Neutrophil (primary cell): Measurements from ENCODE around the gene ECSCR.
"Not testable (repeated sequence)": the region's sequence is repeated elsewhere in the genome, so short reads cannot be mapped to it uniquely, and the experiment has no call there.

Experiments used
- H3K27ac ChIP-seq: fragments of 200-600 bp; sonication (generic); 2 replicates; pipeline ENCODE4 v1.5.1; 2016; ENCODE audit warnings: mild to moderate bottlenecking, moderate library complexity
- H3K27me3 ChIP-seq: fragments of 200-600 bp; sonication (generic); 2 replicates; pipeline ENCODE4 v1.6.0; 2016; ENCODE audit warnings: mild to moderate bottlenecking
- H3K36me3 ChIP-seq: fragments of 200-600 bp; sonication (generic); 2 replicates; pipeline ENCODE4 v1.5.1; 2017
- H3K4me1 ChIP-seq, 2 experiments: fragments of 200-600 bp in 1 of 2; sonication (generic) in 1 of 2; 1 replicate in 1 of 2; 2 replicates in 1 of 2; pipeline versions ENCODE4 v1.5.1 to v1.6.1; 2013 to 2016; ENCODE audit warnings: low read depth in 1 of 2, low read length in 1 of 2, mild to moderate bottlenecking in 1 of 2, moderate library complexity in 1 of 2; ENCODE audit not compliant: control insufficient read depth in 1 of 2, insufficient read depth in 1 of 2
- H3K4me3 ChIP-seq, 2 experiments: fragments of 200-600 bp in 1 of 2; sonication (generic) in 1 of 2; 1 replicate in 1 of 2; 2 replicates in 1 of 2; pipeline ENCODE4 v1.5.1; 2013 to 2016; ENCODE audit warnings: low read depth in 1 of 2, low read length in 1 of 2, mild to moderate bottlenecking in 1 of 2, moderate library complexity in 1 of 2
- H3K9me3 ChIP-seq: fragments of 200-600 bp; sonication (generic); 2 replicates; pipeline ENCODE4 v1.5.1; 2016
- CTCF ChIP-seq: fragments of 200-600 bp; sonication (generic); IDR thresholded peaks from 2 replicates; pipeline ENCODE4 v1.5.1; 2016; ENCODE audit warnings: antibody characterized with exemption

ECSCR gene

GRCh38 chr5:139410993-139411828, 51.3 kb downstream of the ECSCR start:
- H3K27ac ChIP-seq: no peak overlapping the region
- no peaks in the 10 kb centered on the region for H3K36me3 ChIP-seq
- no peak for TF ChIP-seq CTCF
- H3K27me3 ChIP-seq: no peaks in the 10 kb centered on the region
- no peak overlapping the region for H3K4me3 ChIP-seq
- H3K4me1 ChIP-seq: no peaks in the 10 kb centered on the region
- no peaks in the 10 kb centered on the region for H3K9me3 ChIP-seq

- Histone ChIP-seq H3K27me3 (no peaks in the 10 kb centered on the region), H3K4me1 (no peaks in the 10 kb centered on the region), H3K27ac (no peak overlapping the region), H3K9me3 (no peaks in the 10 kb centered on the region), H3K36me3 (no peaks in the 10 kb centered on the region), H3K4me3 (no peak overlapping the region)
- TF ChIP-seq CTCF: no peak
Observed at GRCh38 chr5:139410121-139410992, 52.2 kb downstream of the ECSCR start.

GRCh38 chr5:139409116-139409515, 53.4 kb downstream of the ECSCR start:
- not testable (repeated sequence) for H3K36me3 ChIP-seq, H3K9me3 ChIP-seq, H3K27ac ChIP-seq, H3K4me1 ChIP-seq, H3K27me3 ChIP-seq, H3K4me3 ChIP-seq

GRCh38 chr5:139408191-139408590, 54.4 kb downstream of the ECSCR start:
- H3K27me3 ChIP-seq: no peaks in the 10 kb centered on the region
- no peaks in the 10 kb centered on the region for H3K9me3 ChIP-seq
- no peak overlapping the region for H3K4me3 ChIP-seq
- TF ChIP-seq CTCF: no peak
- H3K4me1 ChIP-seq: peaks cover 11 to 13% of the 10 kb centered on the region in 2 experiments
- H3K27ac ChIP-seq: no peak overlapping the region
- no peaks in the 10 kb centered on the region for H3K36me3 ChIP-seq

- Histone ChIP-seq H3K9me3 (no peaks in the 10 kb centered on the region), H3K27ac (peak overlapping the region; percentile 2), H3K4me1 (peaks cover 14 to 16% of the 10 kb centered on the region in 2 experiments), H3K36me3 (no peaks in the 10 kb centered on the region), H3K27me3 (no peaks in the 10 kb centered on the region), H3K4me3 (no peak overlapping the region)
- TF ChIP-seq CTCF: no peak
Observed at GRCh38 chr5:139407517-139407916, 55.0 kb downstream of the ECSCR start.

GRCh38 chr5:139406963-139407362, 55.6 kb downstream of the ECSCR start:
- no peak for TF ChIP-seq CTCF
- no peaks in the 10 kb centered on the region for H3K36me3 ChIP-seq
- H3K27ac ChIP-seq: peak overlapping the region; percentile 2
- H3K9me3 ChIP-seq: no peaks in the 10 kb centered on the region
- no peaks in the 10 kb centered on the region for H3K27me3 ChIP-seq
- H3K4me3 ChIP-seq: no peak overlapping the region
- H3K4me1 ChIP-seq: peaks cover 14 to 16% of the 10 kb centered on the region in 2 experiments
